ENCODE measurements around the gene EPS8L3. TPM values are rescaled to one million over a fixed set of nuclear protein-coding genes. Genes with fewer than 3 reads are reported as not detected.
"Not testable (repeated sequence)": the region's sequence is repeated elsewhere in the genome, so short reads cannot be mapped to it uniquely, and the experiment has no call there.

Gene EPS8L3
- total RNA-seq, 1 donor from 2014 or later, result 0.58 TPM

GRCh38 chr1:109713636-109714035, 50.1 kb downstream of the EPS8L3 start:
- DNase-seq (ENCODE audit: low spot score), result no peak

GRCh38 chr1:109712321-109712864, 51.3 kb downstream of the EPS8L3 start:
- DNase-seq (ENCODE audit: low spot score), result peak; percentile 75

GRCh38 chr1:109711593-109712320, 52.0 kb downstream of the EPS8L3 start, which contains the start of gene GSTM5:
TSS of gene GSTM5 (plus strand) at chr1:109712251. CDS start at chr1:109712313, 62 bp downstream.
- DNase-seq (ENCODE audit: low spot score), result not testable (repeated sequence)

GRCh38 chr1:109709822-109710221, 53.9 kb downstream of the EPS8L3 start:
- not testable (repeated sequence) for DNase-seq (ENCODE audit: low spot score)

GRCh38 chr1:109708949-109709348, 54.8 kb downstream of the EPS8L3 start:
- DNase-seq (ENCODE audit: low spot score), result not testable (repeated sequence)

GRCh38 chr1:109705411-109705810, 58.3 kb downstream of the EPS8L3 start:
- DNase-seq (ENCODE audit: low spot score), result no peak

GRCh38 chr1:109704173-109704572, 59.5 kb downstream of the EPS8L3 start:
- DNase-seq (ENCODE audit: low spot score), result no peak

GRCh38 chr1:109702940-109703339, 60.8 kb downstream of the EPS8L3 start:
- not testable (repeated sequence) for DNase-seq (ENCODE audit: low spot score)

Other genes with a start within 250 kb of the EPS8L3 start
- gene GPR61, start 224.1 kb downstream of the EPS8L3 start, total RNA-seq, result not detected
- gene GNAI3, start 215.3 kb downstream of the EPS8L3 start, total RNA-seq, result 8.7 TPM
- not detected for gene GNAT2, start 144.3 kb downstream of the EPS8L3 start, total RNA-seq
- gene AMPD2, start 144.1 kb downstream of the EPS8L3 start, total RNA-seq, result 63.1 TPM
- gene GSTM4, start 107.8 kb downstream of the EPS8L3 start, total RNA-seq, result 22.6 TPM
- gene GSTM2, start 95.9 kb downstream of the EPS8L3 start, total RNA-seq, result 51.2 TPM
- gene GSTM1, start 76.1 kb downstream of the EPS8L3 start, total RNA-seq, result not detected
- 13.1 TPM for gene GSTM5, start 51.7 kb downstream of the EPS8L3 start, total RNA-seq
- 16.0 TPM for gene GSTM3, start 22.9 kb downstream of the EPS8L3 start, total RNA-seq
- gene CSF1, start 146.9 kb upstream of the EPS8L3 start, total RNA-seq, result 228 TPM
- 123 TPM for gene AHCYL1, start 220.8 kb upstream of the EPS8L3 start, total RNA-seq

Data from mesenteric fat pad (tissue), 1 donor.